GM18907 (cell line): ENCODE results near the gene ALOX5.
"Not testable (repeated sequence)": the region's sequence is repeated elsewhere in the genome, so short reads cannot be mapped to it uniquely, and the experiment has no call there.

Source experiments
- ATAC-seq: cut with Tn5 transposase; IDR thresholded peaks from one replicate; pipeline ENCODE4 v1.9.1; 2021; ENCODE audit warnings: mild to moderate bottlenecking, moderate library complexity; ENCODE audit not compliant: unreplicated experiment

Gene ALOX5

GRCh38 chr10:45403151-45403550 lies 29.1 kb downstream of the ALOX5 start:
- no peak for ATAC-seq

GRCh38 chr10:45404087-45404769 lies 30.2 kb downstream of the ALOX5 start:
- peak; percentile 55 for ATAC-seq

- ATAC-seq, result no peak
Observed at GRCh38 chr10:45404770-45405120, 30.7 kb downstream of the ALOX5 start.

- no peak for ATAC-seq
Observed at GRCh38 chr10:45407542-45407941, 33.5 kb downstream of the ALOX5 start.

GRCh38 chr10:45408421-45409319 lies 34.7 kb downstream of the ALOX5 start:
- ATAC-seq, result no peak

GRCh38 chr10:45409347-45409746 lies 35.3 kb downstream of the ALOX5 start:
- not testable (repeated sequence) for ATAC-seq

GRCh38 chr10:45409782-45410181 lies 35.8 kb downstream of the ALOX5 start:
- no peak for ATAC-seq

GRCh38 chr10:45410489-45410806 lies 36.4 kb downstream of the ALOX5 start:
- no peak for ATAC-seq

- ATAC-seq, result no peak
Observed at GRCh38 chr10:45410807-45411606, 37.0 kb downstream of the ALOX5 start.

- ATAC-seq, result no peak
Observed at GRCh38 chr10:45411607-45411940, 37.6 kb downstream of the ALOX5 start.

GRCh38 chr10:45415062-45415461 lies 41.0 kb downstream of the ALOX5 start:
- ATAC-seq, result not testable (repeated sequence)

- ATAC-seq, result no peak
Observed at GRCh38 chr10:45416603-45417002, 42.6 kb downstream of the ALOX5 start.

- ATAC-seq, result no peak
Observed at GRCh38 chr10:45417746-45418145, 43.7 kb downstream of the ALOX5 start.

GRCh38 chr10:45418417-45418848 lies 44.4 kb downstream of the ALOX5 start:
- ATAC-seq, result no peak

GRCh38 chr10:45418849-45419675 lies 45.0 kb downstream of the ALOX5 start:
- peak; percentile 59 for ATAC-seq

GRCh38 chr10:45419676-45420025 lies 45.6 kb downstream of the ALOX5 start:
- no peak for ATAC-seq

GRCh38 chr10:45420453-45421192 lies 46.6 kb downstream of the ALOX5 start:
- ATAC-seq, result peak; percentile 73

GRCh38 chr10:45421221-45422097 lies 47.4 kb downstream of the ALOX5 start:
- peak; percentile 22 for ATAC-seq

- ATAC-seq, result no peak
Observed at GRCh38 chr10:45422207-45422865, 48.3 kb downstream of the ALOX5 start.
